ENCODE results near the gene POLD1.

Gene POLD1

DNA sequence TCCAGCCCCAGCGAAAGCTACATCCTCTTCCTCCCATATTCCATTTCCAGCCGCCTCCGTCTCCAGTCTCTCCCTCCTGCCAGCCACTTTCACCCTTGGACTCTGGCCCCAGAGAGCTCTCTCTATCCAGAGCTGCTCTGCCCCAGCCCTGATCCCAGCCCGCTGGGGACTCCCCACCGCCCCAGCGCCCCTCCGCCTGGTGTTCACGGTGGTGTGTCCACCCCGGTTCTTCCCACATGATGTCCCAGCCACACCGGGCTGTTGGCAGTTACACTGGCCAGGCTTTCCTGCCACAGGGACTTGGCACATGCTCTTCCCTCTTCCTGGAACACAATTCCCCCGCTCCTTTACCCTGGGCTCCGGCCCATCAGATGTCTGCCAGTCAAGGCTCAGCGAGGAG lies 80.9 kb downstream of the POLD1 start:
- H3K27ac ChIP-seq = no peak overlapping the region
- TF ChIP-seq, protein P1, sequence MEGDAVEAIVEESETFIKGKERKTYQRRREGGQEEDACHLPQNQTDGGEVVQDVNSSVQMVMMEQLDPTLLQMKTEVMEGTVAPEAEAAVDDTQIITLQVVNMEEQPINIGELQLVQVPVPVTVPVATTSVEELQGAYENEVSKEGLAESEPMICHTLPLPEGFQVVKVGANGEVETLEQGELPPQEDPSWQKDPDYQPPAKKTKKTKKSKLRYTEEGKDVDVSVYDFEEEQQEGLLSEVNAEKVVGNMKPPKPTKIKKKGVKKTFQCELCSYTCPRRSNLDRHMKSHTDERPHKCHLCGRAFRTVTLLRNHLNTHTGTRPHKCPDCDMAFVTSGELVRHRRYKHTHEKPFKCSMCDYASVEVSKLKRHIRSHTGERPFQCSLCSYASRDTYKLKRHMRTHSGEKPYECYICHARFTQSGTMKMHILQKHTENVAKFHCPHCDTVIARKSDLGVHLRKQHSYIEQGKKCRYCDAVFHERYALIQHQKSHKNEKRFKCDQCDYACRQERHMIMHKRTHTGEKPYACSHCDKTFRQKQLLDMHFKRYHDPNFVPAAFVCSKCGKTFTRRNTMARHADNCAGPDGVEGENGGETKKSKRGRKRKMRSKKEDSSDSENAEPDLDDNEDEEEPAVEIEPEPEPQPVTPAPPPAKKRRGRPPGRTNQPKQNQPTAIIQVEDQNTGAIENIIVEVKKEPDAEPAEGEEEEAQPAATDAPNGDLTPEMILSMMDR (conservative IDR thresholded peaks at IDR 0.05; ENCODE audit: low read depth) = no peak
- ChIA-PET CTCF (interaction anchor here (0.7 kb wide), 1 partner anchor 168 kb away, joined by 4 read pairs; no protein-coding TSS in a partner anchor), POLR2A (ENCODE audit: low non-redundant PET) (no interaction called here)
- no peak for DNase-seq (ENCODE audit: low spot score)

DNA sequence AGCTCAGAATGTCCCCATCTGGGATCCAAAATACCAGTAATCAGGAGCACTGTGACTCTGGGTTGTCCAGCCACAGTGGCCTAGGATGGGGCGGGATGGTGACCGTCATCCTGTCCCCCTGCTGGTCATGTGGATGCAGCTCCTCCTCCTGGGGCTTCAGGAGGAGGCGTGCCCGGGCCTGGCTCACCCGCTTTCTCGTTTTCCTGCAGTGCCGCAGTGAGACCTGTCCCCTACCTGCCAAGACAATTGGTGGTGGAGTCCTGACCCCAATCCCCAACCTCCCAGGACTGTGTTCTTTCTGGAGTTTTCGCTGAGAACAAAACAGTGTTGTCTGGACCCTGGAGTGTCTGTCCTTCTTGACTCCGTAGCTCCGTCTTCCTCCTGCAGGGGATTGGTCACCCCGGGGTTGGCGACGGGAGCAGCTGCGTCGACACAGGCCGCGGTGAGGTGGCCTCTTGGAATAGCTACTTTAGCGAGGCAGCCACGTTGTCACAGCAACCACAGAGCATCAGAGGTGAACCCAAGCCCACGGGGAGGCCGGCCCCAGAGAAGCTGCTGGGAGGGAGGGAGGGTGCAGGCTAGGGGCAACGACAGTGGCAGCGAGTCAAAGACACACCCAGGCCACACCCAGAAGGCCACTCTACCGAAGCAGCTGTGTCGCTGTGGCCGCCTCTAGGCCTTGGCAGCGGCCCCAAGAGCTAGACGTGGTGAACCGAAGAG lies 82.0 kb downstream of the POLD1 start:
- ChIA-PET POLR2A (ENCODE audit: low non-redundant PET) (no interaction called here), CTCF (interaction anchor here (0.7 to 0.9 kb wide), 2 partner anchors 98 to 338 kb away, joined by 3 read pairs; no protein-coding TSS in a partner anchor)
- no peak overlapping the region for H3K27ac ChIP-seq
- no peak for DNase-seq (ENCODE audit: low spot score)
- TF ChIP-seq, protein P1 (conservative IDR thresholded peaks at IDR 0.05; ENCODE audit: low read depth) = no peak

DNA sequence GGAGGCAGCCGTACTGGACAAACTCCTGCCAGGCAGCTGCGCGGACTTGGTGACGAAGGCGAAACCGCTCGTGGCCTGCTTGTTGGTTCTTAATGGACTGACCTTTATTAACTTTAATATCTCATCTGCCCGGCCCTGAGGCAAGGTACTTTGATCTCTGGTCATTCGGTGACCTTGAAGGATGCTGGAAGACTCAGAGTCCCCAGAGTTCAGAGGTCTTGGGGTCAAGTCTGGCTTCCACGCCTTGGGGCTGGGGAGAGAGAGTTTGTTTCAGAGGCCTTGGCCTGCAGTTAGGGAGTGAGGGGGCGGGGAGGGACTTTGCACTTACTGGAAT lies 82.5 kb downstream of the POLD1 start:
- TF ChIP-seq, protein P1 (conservative IDR thresholded peaks at IDR 0.05; ENCODE audit: low read depth) = no peak
- CTCF ChIA-PET = no interaction called here
- H3K27ac ChIP-seq = no peak overlapping the region

DNA sequence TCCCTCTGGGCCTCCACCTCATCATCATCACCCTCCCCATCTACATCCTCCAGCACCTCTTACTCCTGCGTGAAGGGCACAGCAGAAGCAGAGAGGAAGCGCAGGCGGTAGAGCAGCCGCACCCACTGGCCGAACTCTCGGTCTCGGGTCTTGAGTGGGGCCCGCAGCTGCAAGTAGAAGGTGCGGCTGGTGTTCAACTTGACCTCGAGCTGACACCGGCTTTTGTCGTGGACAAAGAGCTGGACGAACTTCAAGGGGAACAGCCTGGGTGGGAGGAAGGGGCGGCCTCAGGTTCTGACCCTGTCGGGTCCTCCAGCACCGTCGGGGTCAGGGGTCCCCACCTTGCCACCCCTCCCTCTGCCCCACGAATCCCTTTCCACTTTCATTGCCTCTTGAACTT lies 83.4 kb downstream of the POLD1 start:
- CTCF ChIA-PET = no interaction called here
- DNase-seq (ENCODE audit: low spot score) = no peak
- H3K27ac ChIP-seq = no peak overlapping the region
- POLR2A ChIA-PET (ENCODE audit: low non-redundant PET) = no interaction called here
- TF ChIP-seq, protein P1 (conservative IDR thresholded peaks at IDR 0.05; ENCODE audit: low read depth) = no peak

More for the DNA sequence above, 82.5 kb downstream of the POLD1 start:
- DNase-seq (ENCODE audit: low spot score) = no peak
- POLR2A ChIA-PET (ENCODE audit: low non-redundant PET) = no interaction called here
